ENCODE measurements around the gene CHAC2.

The CHAC2 gene

GRCh38 chr2:53778536-53779162 is 11.0 kb downstream of the CHAC2 start:
- no peak for DNase-seq

- DNase-seq: no peak
Measured at GRCh38 chr2:53780056-53780455, 12.5 kb downstream of the CHAC2 start.

GRCh38 chr2:53782676-53783075 is 15.1 kb downstream of the CHAC2 start:
- DNase-seq: no peak

- no peak for DNase-seq
Measured at GRCh38 chr2:53784436-53784835, 16.8 kb downstream of the CHAC2 start.

- no peak for DNase-seq
Measured at GRCh38 chr2:53785366-53785765, 17.8 kb downstream of the CHAC2 start.

- peak; percentile 15 for DNase-seq
Measured at GRCh38 chr2:53786352-53786704, 18.7 kb downstream of the CHAC2 start.

DNA sequence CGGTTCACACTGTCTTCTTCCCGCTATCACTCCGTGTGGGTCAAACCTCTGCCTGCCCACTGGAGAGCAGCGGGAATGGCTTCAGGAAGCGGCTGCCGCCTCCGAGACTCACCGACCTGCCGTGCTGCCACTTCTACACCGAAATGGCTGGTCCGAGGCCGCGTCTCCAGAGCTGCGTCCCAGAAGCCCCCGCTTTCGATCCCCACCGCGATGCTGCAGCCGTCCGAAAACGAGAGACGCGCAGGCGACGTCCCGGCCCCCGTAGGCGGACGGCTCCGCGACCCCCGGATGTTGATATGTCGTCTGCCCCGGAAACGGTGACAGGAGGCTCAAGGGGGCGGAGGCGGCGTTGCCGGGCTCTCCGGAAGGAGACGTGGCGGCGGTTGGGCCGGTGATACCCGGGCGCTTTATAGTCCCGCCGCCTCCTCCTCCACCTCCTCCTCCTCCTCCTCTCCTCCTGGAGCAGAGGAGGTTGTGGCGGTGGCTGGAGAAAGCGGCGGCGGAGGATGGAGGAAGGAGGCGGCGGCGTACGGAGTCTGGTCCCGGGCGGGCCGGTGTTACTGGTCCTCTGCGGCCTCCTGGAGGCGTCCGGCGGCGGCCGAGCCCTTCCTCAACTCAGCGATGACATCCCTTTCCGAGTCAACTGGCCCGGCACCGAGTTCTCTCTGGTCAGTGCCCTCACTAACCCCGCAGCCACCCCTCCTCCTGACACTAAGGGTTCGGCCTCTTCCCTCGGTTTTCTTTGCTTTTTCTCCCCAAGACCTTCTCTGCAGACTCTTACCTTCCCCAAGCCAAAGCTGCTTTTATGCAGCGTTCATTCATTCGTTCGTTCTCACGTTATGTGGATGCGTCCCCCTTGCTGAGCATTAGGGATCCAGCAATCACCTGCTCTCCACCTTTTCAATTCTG is 19.4 kb downstream of the CHAC2 start, which contains the start of the genes ASB3 and ERLEC1:
ASB3 (minus strand) TSS at position 249 of the 909 bp plus-strand sequence. CDS start 21,381 bp downstream, outside the sequence.
ERLEC1 (plus strand) TSS at position 340 of the 909 bp plus-strand sequence; CDS start at position 507, 167 bp downstream.
- peak; percentile 83 for DNase-seq

GRCh38 chr2:53787614-53788289 is 20.1 kb downstream of the CHAC2 start:
- no peak for DNase-seq

- no peak for DNase-seq
Measured at GRCh38 chr2:53793261-53793660, 25.7 kb downstream of the CHAC2 start.

GRCh38 chr2:53793821-53794220 is 26.2 kb downstream of the CHAC2 start:
- DNase-seq: no peak

- DNase-seq: no peak
Measured at GRCh38 chr2:53801547-53801946, 33.9 kb downstream of the CHAC2 start.

DNA sequence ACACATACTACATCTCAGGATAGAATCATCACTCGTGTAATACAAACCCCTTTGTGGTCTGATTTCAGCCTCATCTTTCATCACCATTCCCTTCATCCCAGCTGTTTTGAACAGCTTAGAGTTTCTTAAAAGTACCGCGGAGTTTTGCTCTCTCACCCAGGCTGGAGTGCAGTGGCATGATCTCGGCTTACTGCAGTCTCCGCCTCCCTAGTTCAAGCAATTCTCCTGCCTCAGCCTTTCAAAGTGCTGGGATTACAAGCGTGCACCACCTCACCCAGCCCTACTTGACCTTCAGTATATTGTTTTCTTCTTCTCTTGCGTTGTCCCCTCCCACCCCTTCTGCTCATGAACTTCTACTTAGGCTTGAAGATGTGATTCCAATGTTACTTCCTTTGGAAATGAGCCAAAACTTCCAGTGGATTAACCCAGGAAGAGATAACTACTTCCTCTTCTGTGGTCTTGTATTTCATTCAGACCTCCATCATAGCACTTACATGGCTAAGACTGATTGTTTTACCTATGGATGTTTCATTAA is 35.1 kb downstream of the CHAC2 start:
- no peak for DNase-seq

GRCh38 chr2:53811601-53812000 is 44.0 kb downstream of the CHAC2 start:
- DNase-seq: no peak

- no peak for DNase-seq
Measured at GRCh38 chr2:53813151-53813550, 45.5 kb downstream of the CHAC2 start.

GRCh38 chr2:53818854-53819435 is 51.3 kb downstream of the CHAC2 start:
- no peak for DNase-seq

DNA sequence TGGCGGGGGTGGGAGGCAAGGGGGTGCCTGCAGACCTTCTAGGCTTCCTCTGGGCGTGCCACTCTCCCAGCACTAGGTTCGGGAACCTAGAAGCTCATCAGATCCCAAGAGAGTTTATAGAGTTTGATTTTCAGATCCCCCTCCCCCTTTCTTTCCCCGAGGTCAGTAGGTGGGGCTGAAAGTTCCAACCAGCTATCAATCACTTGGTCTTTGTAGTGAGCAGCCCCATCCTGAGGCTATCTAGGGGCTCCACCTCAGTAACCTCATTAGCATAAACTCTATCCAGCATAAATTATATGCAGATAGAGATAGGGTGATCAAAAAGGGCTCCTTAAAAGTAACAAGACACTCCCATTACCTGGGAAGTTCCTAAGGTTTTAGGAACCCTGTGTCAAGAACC is 52.0 kb downstream of the CHAC2 start:
- DNase-seq: no peak

DNA sequence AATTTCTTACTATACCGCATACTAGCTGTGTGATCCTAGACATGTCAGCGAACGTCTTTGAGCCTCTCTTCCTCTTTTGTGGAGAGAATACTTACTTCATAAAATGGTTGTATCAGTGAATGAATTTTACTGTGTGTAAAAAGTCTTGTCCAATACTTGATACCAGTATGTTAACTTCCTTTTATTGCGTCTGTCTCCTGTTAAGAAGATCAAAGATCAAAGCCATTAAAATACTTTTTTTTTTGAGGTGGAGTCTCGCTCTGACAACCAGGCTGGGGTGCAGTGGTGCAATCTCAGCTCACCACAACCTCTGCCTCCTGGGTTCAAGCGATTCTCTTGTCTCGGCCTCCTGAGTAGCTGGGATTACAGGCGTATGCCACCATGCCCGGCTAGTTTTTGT is 52.4 kb downstream of the CHAC2 start:
- no peak for DNase-seq

GRCh38 chr2:53820711-53821110 is 53.1 kb downstream of the CHAC2 start:
- DNase-seq: no peak

DNA sequence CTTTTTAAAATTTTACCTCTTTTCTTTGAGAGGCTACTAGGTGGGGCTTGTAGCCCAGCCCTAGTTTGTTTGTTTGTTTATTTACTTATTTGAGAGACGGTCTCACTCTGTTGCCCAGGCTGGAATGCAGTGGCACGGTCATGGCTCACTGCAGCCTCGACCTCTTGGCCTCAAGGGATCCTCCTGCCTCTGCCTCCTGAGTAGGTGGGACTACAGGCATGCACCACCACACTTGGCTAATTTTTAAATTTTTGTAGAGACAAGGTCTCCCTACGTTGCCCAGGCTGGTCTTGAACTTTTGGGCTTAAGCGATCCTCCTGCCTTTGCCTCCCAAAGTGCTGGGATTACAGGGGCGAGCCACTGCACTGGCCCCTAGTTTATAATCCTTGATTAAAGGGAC is 54.2 kb downstream of the CHAC2 start:
- DNase-seq: no peak

GRCh38 chr2:53823639-53824038 is 56.0 kb downstream of the CHAC2 start:
- DNase-seq: peak; percentile 8

All from stimulated activated CD4-positive, alpha-beta T cell treated with anti-CD3 and anti-CD28 coated beads, Interleukin-4, amount 100 ng/mL, for 1 hour (primary cell).